Adrenal gland (tissue), 12 donors: Measurements from ENCODE around the gene PHLDA3. TPM values are rescaled to one million over a fixed set of nuclear protein-coding genes. Genes with fewer than 3 reads are reported as not detected.

Source experiments
- DNase-seq, 7 donors: peaks; one replicate each; pipeline ENCODE4 v3.0.0-alpha.2; 2019 to 2020
- H3K27ac ChIP-seq, 5 donors: fragments of 200-600 bp; sonication (generic) in 4 of 5; 1 replicate in 3 of 5; 2 replicates in 2 of 5; pipeline versions ENCODE4 v1.5.1 to v1.8.0; 2016 to 2020; ENCODE audit warnings: mild to moderate bottlenecking in 1 of 5
- H3K27me3 ChIP-seq: fragments of 200-600 bp; 2 replicates; pipeline ENCODE4 v1.8.0; 2021
- H3K36me3 ChIP-seq, 2 donors: fragments of 200-600 bp; replicated peaks in 1 of 2; 1 replicate in 1 of 2; 2 replicates in 1 of 2; pipeline versions ENCODE4 v1.5.1 to v1.8.0; 2018 to 2022
- H3K4me1 ChIP-seq, 2 donors: fragments of 200-600 bp; replicated peaks in 1 of 2; 1 replicate in 1 of 2; 2 replicates in 1 of 2; pipeline versions ENCODE4 v1.5.1 to v1.8.0; 2018 to 2021
- H3K4me3 ChIP-seq, 4 donors: fragments of 200-600 bp; sonication (generic) in 3 of 4; one replicate each; pipeline ENCODE4 v1.5.1; 2016 to 2018
- H3K9me3 ChIP-seq, 3 donors: fragments of 200-600 bp; sonication (generic) in 1 of 3; replicated peaks in 1 of 3; 1 replicate in 2 of 3; 2 replicates in 1 of 3; pipeline versions ENCODE4 v1.5.1 to v1.8.0; 2016 to 2021
- CTCF ChIP-seq, 6 experiments: fragments of 450-650 bp in 4 of 6; fragments of 200-600 bp in 2 of 6; sonication (generic) in 1 of 6; IDR thresholded peaks; 1 replicate in 5 of 6; 2 replicates in 1 of 6; pipeline versions ENCODE4 v1.5.1 to v1.8.0; 2016 to 2021; ENCODE audit warnings: antibody characterized with exemption in 6 of 6, mild to moderate bottlenecking in 2 of 6, moderate library complexity in 1 of 6
- POLR2A ChIP-seq, 2 donors: fragments of 450-650 bp; IDR thresholded peaks; one replicate each; pipeline ENCODE4 v1.6.1; 2017; ENCODE audit warnings: antibody characterized with exemption in 2 of 2, mild to moderate bottlenecking in 2 of 2, moderate library complexity in 1 of 2
- WGBS, 4 donors: extraction: QIAGEN DNeasy Blood & Tissue Kit in 2 of 4; methylation state at CpG; one replicate each; pipeline versions ENCODE4 v1.1.5 to v1.1.7; 2013 to 2017; 5-methylcytosine and 5-hydroxymethylcytosine counted together
- intact Hi-C, 2 donors: fragments of 100-400 bp; cut with DNase I; formaldehyde crosslinking; loops; one replicate each; pipeline versions ENCODE4 v1.14.1 to v1.15.0; 2022 to 2023
- polyA plus RNA-seq, 3 donors: library from polyadenylated mRNA; stranded (reverse); fragments of 200-250 nt in 2 of 3; fragments of 350-450 nt in 1 of 3; fragmentation: Illumina TruSeq in 1 of 3; extraction: RNeasy Lipid Tissue Mini Kit (QIAGEN cat#74804) in 1 of 3; gene quantifications; one replicate each; pipeline ENCODE4 v1.2.3, GENCODE V29; 2013 to 2014
- total RNA-seq, 9 donors: library from RNA; depleted of rRNA in 4 of 9; stranded (reverse); fragments of >200 nt in 4 of 9; fragments of 120-200 nt in 1 of 9; fragmentation: NEBNext Ultra II Directional in 1 of 9; extraction: Animal tissue kit (Norgen Biotek cat#: 25700) in 1 of 9; gene quantifications; one replicate each; pipeline versions ENCODE4 v1.1.0 to v1.2.4, GENCODE V29; 2013 to 2023
- donor health status: healthy with polysubstance abuse.
- donor health status: Bipolar disorder and iron deficiency.
- donor health status: DM: yes; HTN: yes; CAD: no.
- donor health status: DM: no; HTN: no; CAD: no.
- donor health status: DM: no; HTN: no; CAD: no.
- donor health status: DM: yes; HTN: yes; CAD: no.

Gene PHLDA3
- total and polyA plus RNA-seq, 12 donors = 2.1 to 64.7 (median 29.1) TPM

- TF ChIP-seq POLR2A (IDR thresholded peaks at IDR 0.05) = no peak
- peak in 1 of 6 experiments; percentile 3 for TF ChIP-seq CTCF (IDR thresholded peaks at IDR 0.05)
- Histone ChIP-seq H3K4me3 (no peak overlapping the region), H3K9me3 (no peaks in the 10 kb centered on the region), H3K36me3 (peaks cover 0 to 40% of the 10 kb centered on the region in 2 donors), H3K27me3 (peaks cover 6% of the 10 kb centered on the region), H3K27ac (peak overlapping the region in 2 of 5 donors; percentile 32 to 62), H3K4me1 (peaks cover 19 to 47% of the 10 kb centered on the region in 2 donors)
- intact Hi-C loops = no loop called here
- 41 to 74% (median 63%) methylated on average over 3 of the region's 3 CpGs for WGBS, 4 donors
- no peak for DNase-seq
These were observed 17.2 kb upstream of the PHLDA3 start for GRCh38 chr1:201486187-201486586.

GRCh38 chr1:201485184-201485774, 16.3 kb upstream of the PHLDA3 start:
- intact Hi-C loops = no loop called here
- no peak overlapping the region for H3K4me3 ChIP-seq
- TF ChIP-seq CTCF (IDR thresholded peaks at IDR 0.05) (no peak), POLR2A (IDR thresholded peaks at IDR 0.05) (no peak)
- H3K9me3 ChIP-seq = no peaks in the 10 kb centered on the region
- peaks cover 6% of the 10 kb centered on the region for H3K27me3 ChIP-seq
- DNase-seq = no peak
- peak overlapping the region in 1 of 5 donors; percentile 62 for H3K27ac ChIP-seq
- peaks cover 0 to 40% of the 10 kb centered on the region in 2 donors for H3K36me3 ChIP-seq
- H3K4me1 ChIP-seq = peaks cover 26 to 45% of the 10 kb centered on the region in 2 donors
- WGBS, 4 donors = 85 to 100% (median 93%) methylated on average over 3 to 4 of the region's 4 CpGs

DNA sequence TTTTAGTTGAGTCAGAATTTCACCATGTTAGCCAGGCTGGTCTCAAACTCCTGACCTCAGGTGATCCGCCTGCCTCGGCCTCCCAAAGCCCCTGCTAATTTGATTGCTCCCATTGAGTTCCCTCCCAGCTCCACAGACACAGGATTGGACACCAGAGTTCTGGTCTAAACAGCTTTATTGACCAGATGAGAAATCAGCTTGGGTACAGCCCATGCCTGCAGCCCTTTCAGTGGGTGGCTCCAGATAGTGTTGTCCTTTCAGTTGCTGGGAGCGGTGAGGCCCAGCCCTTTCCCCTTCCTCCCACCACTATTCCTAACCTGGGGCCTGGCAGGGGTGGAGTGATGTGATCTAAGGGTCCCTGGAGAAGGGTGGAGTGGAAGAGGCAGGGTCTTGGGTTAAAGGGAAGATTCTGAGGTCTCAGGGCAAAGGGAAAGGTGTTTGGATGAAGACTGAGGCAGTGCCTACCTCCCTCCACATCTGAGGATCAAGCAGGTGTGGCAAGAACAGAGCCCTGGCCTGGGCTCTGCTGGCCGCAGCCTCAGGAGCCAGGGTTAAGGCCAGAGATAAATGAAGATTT, 14.5 kb upstream of the PHLDA3 start:
- no peak for DNase-seq
- Histone ChIP-seq H3K27ac (no peak overlapping the region), H3K36me3 (peaks cover 0 to 33% of the 10 kb centered on the region in 2 donors), H3K9me3 (no peaks in the 10 kb centered on the region), H3K4me3 (no peak overlapping the region), H3K4me1 (peaks cover 13 to 27% of the 10 kb centered on the region in 2 donors), H3K27me3 (peaks cover 6% of the 10 kb centered on the region)
- 92 to 100% (median 94%) methylated on average over 4 of the region's 4 CpGs for WGBS, 4 donors
- intact Hi-C loops = loop anchor here (2.0 kb wide), 1 partner anchor 29 kb away; no protein-coding TSS in a partner anchor
- no peak for TF ChIP-seq POLR2A (IDR thresholded peaks at IDR 0.05)

GRCh38 chr1:201482755-201483154, 13.8 kb upstream of the PHLDA3 start:
- Histone ChIP-seq H3K9me3 (no peaks in the 10 kb centered on the region), H3K36me3 (peaks cover 0 to 28% of the 10 kb centered on the region in 2 donors), H3K27me3 (peaks cover 6% of the 10 kb centered on the region), H3K4me1 (peaks cover 13 to 20% of the 10 kb centered on the region in 2 donors), H3K4me3 (no peak overlapping the region), H3K27ac (no peak overlapping the region)
- no peak for TF ChIP-seq POLR2A (IDR thresholded peaks at IDR 0.05)
- no peak for TF ChIP-seq CTCF (IDR thresholded peaks at IDR 0.05)
- 73 to 82% (median 77%) methylated on average over 4 to 5 of the region's 5 CpGs for WGBS, 4 donors
- DNase-seq = no peak
- intact Hi-C loops = loop anchor here (2.0 kb wide), 1 partner anchor 30 kb away; no protein-coding TSS in a partner anchor
